Parathyroid adenoma (tissue), 2 donors: ENCODE data around the gene TMEM218.

Source experiments
- H2AFZ ChIP-seq: fragments of 300-600 bp; sonication (generic); one replicate; pipeline ENCODE4 v1.7.0; 2017; ENCODE audit warnings: antibody characterized with exemption, mild to moderate bottlenecking
- H3K27ac ChIP-seq: fragments of 300-600 bp; sonication (generic); one replicate; pipeline ENCODE4 v1.7.0; 2017
- H3K27me3 ChIP-seq: fragments of 300-600 bp; sonication (generic); one replicate; pipeline ENCODE4 v1.7.0; 2017; ENCODE audit warnings: low read length; ENCODE audit not compliant: control insufficient read depth, insufficient read depth
- H3K36me3 ChIP-seq: fragments of 300-600 bp; sonication (generic); one replicate; pipeline ENCODE4 v1.7.0; 2017; ENCODE audit warnings: low read length; ENCODE audit not compliant: control insufficient read depth, insufficient read depth
- H3K4me1 ChIP-seq: fragments of 300-600 bp; sonication (generic); one replicate; pipeline ENCODE4 v1.7.0; 2017; ENCODE audit warnings: control low read depth
- H3K4me2 ChIP-seq: fragments of 300-600 bp; sonication (generic); one replicate; pipeline ENCODE4 v1.7.0; 2017; ENCODE audit warnings: low read length
- H3K4me3 ChIP-seq: fragments of 300-600 bp; sonication (generic); one replicate; pipeline ENCODE4 v1.7.0; 2017; ENCODE audit warnings: low read depth, low read length
- H3K79me2 ChIP-seq: fragments of 300-600 bp; sonication (generic); one replicate; pipeline ENCODE4 v1.7.0; 2017; ENCODE audit warnings: control low read depth
- H3K9ac ChIP-seq: fragments of 300-600 bp; sonication (generic); one replicate; pipeline ENCODE4 v1.7.0; 2017; ENCODE audit warnings: mild to moderate bottlenecking
- H3K9me3 ChIP-seq: fragments of 300-600 bp; sonication (generic); one replicate; pipeline ENCODE4 v1.7.0; 2017; ENCODE audit warnings: low read length; ENCODE audit not compliant: control insufficient read depth
- CTCF ChIP-seq: fragments of 300-600 bp; sonication (generic); IDR thresholded peaks from one replicate; pipeline ENCODE4 v1.7.0; 2017; ENCODE audit warnings: antibody characterized with exemption, mild to moderate bottlenecking
- donor health status: primary hyperparathyroidism.

Gene TMEM218

GRCh38 chr11:125148011-125148410, 36.6 kb upstream of the TMEM218 start:
- Histone ChIP-seq H3K9me3 (no peaks in the 10 kb centered on the region), H3K27me3 (no peaks in the 10 kb centered on the region), H3K27ac (no peak overlapping the region), H3K9ac (no peak overlapping the region), H3K36me3 (no peaks in the 10 kb centered on the region), H3K4me1 (no peaks in the 10 kb centered on the region), H3K4me3 (no peak overlapping the region), H2AFZ (no peak overlapping the region), H3K79me2 (no peaks in the 10 kb centered on the region), H3K4me2 (no peak overlapping the region)
- no peak for TF ChIP-seq CTCF

GRCh38 chr11:125147280-125147679, 35.9 kb upstream of the TMEM218 start:
- H2AFZ ChIP-seq, result no peak overlapping the region
- H3K9ac ChIP-seq, result no peak overlapping the region
- no peak overlapping the region for H3K27ac ChIP-seq
- no peak for TF ChIP-seq CTCF
- H3K4me3 ChIP-seq, result no peak overlapping the region
- no peaks in the 10 kb centered on the region for H3K9me3 ChIP-seq
- H3K4me2 ChIP-seq, result no peak overlapping the region
- H3K79me2 ChIP-seq, result no peaks in the 10 kb centered on the region
- H3K36me3 ChIP-seq, result no peaks in the 10 kb centered on the region
- no peaks in the 10 kb centered on the region for H3K27me3 ChIP-seq
- no peaks in the 10 kb centered on the region for H3K4me1 ChIP-seq

GRCh38 chr11:125146232-125146631, 34.8 kb upstream of the TMEM218 start:
- no peak overlapping the region for H3K27ac ChIP-seq
- no peak overlapping the region for H3K4me2 ChIP-seq
- H3K4me1 ChIP-seq, result no peaks in the 10 kb centered on the region
- H2AFZ ChIP-seq, result no peak overlapping the region
- no peaks in the 10 kb centered on the region for H3K27me3 ChIP-seq
- no peak for TF ChIP-seq CTCF
- no peaks in the 10 kb centered on the region for H3K36me3 ChIP-seq
- no peak overlapping the region for H3K9ac ChIP-seq
- H3K79me2 ChIP-seq, result no peaks in the 10 kb centered on the region
- no peak overlapping the region for H3K4me3 ChIP-seq
- H3K9me3 ChIP-seq, result no peaks in the 10 kb centered on the region

- H3K27me3 ChIP-seq, result no peaks in the 10 kb centered on the region
- no peaks in the 10 kb centered on the region for H3K4me1 ChIP-seq
- no peak overlapping the region for H3K27ac ChIP-seq
- no peak overlapping the region for H2AFZ ChIP-seq
- H3K4me3 ChIP-seq, result no peak overlapping the region
- H3K36me3 ChIP-seq, result no peaks in the 10 kb centered on the region
- H3K4me2 ChIP-seq, result no peak overlapping the region
- no peaks in the 10 kb centered on the region for H3K9me3 ChIP-seq
- H3K9ac ChIP-seq, result no peak overlapping the region
- TF ChIP-seq CTCF, result peak; percentile 85
- H3K79me2 ChIP-seq, result no peaks in the 10 kb centered on the region
Measured at GRCh38 chr11:125141686-125142535, 30.5 kb upstream of the TMEM218 start.

- H2AFZ ChIP-seq, result no peak overlapping the region
- H3K27ac ChIP-seq, result no peak overlapping the region
- no peak overlapping the region for H3K9ac ChIP-seq
- H3K27me3 ChIP-seq, result no peaks in the 10 kb centered on the region
- H3K4me1 ChIP-seq, result no peaks in the 10 kb centered on the region
- no peaks in the 10 kb centered on the region for H3K9me3 ChIP-seq
- no peaks in the 10 kb centered on the region for H3K79me2 ChIP-seq
- H3K4me2 ChIP-seq, result no peak overlapping the region
- no peak for TF ChIP-seq CTCF
- no peaks in the 10 kb centered on the region for H3K36me3 ChIP-seq
- H3K4me3 ChIP-seq, result no peak overlapping the region
Measured at GRCh38 chr11:125141178-125141577, 29.8 kb upstream of the TMEM218 start.
